Measurements from ENCODE around the gene RNF207.

- TF ChIP-seq, protein P1, sequence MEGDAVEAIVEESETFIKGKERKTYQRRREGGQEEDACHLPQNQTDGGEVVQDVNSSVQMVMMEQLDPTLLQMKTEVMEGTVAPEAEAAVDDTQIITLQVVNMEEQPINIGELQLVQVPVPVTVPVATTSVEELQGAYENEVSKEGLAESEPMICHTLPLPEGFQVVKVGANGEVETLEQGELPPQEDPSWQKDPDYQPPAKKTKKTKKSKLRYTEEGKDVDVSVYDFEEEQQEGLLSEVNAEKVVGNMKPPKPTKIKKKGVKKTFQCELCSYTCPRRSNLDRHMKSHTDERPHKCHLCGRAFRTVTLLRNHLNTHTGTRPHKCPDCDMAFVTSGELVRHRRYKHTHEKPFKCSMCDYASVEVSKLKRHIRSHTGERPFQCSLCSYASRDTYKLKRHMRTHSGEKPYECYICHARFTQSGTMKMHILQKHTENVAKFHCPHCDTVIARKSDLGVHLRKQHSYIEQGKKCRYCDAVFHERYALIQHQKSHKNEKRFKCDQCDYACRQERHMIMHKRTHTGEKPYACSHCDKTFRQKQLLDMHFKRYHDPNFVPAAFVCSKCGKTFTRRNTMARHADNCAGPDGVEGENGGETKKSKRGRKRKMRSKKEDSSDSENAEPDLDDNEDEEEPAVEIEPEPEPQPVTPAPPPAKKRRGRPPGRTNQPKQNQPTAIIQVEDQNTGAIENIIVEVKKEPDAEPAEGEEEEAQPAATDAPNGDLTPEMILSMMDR (IDR thresholded peaks at IDR 0.05; ENCODE audit: low read depth, low read length) = no peak
- TF ChIP-seq EZH2phosphoT487 (IDR thresholded peaks at IDR 0.05; ENCODE audit: low read depth) = no peak
Observed at GRCh38 chr1:6233376-6233775, 27.5 kb downstream of the RNF207 start.

Data from OCI-LY3 (cell line).